CD14-positive monocyte (primary cell): Measurements from ENCODE around the gene FANCC. TPM values are rescaled to one million over a fixed set of nuclear protein-coding genes. Genes with fewer than 3 reads are reported as not detected.

Source experiments
- DNase-seq, 3 donors: peaks; one replicate each; pipeline ENCODE4 v3.0.0-alpha.2; 2011 to 2022
- H2AFZ ChIP-seq: 2 replicates; pipeline ENCODE4 v1.6.0; 2012; ENCODE audit warnings: mild to moderate bottlenecking, low read depth, low read length, inconsistent platforms; ENCODE audit not compliant: insufficient read depth, poor library complexity, severe bottlenecking
- H3K27ac ChIP-seq, 2 donors: 1 replicate in 1 of 2; 2 replicates in 1 of 2; pipeline ENCODE4 v1.5.1; 2012 to 2013; ENCODE audit warnings: low read length in 2 of 2, control low read depth in 1 of 2, inconsistent platforms in 1 of 2, low read depth in 1 of 2, mild to moderate bottlenecking in 1 of 2
- H3K27me3 ChIP-seq, 2 donors: one replicate each; pipeline versions ENCODE4 v1.6.0 to v1.6.1; 2011 to 2013; ENCODE audit warnings: low read length in 2 of 2; ENCODE audit not compliant: control insufficient read depth in 2 of 2, insufficient read depth in 2 of 2
- H3K36me3 ChIP-seq, 2 donors: replicated peaks in 1 of 2; 1 replicate in 1 of 2; 2 replicates in 1 of 2; pipeline versions ENCODE4 v1.5.1 to v1.6.1; 2012 to 2013; ENCODE audit warnings: low read length in 2 of 2, control low read depth in 1 of 2, inconsistent platforms in 1 of 2, mild to moderate bottlenecking in 1 of 2; ENCODE audit not compliant: insufficient read depth in 2 of 2, control insufficient read depth in 1 of 2
- H3K4me1 ChIP-seq, 2 donors: 1 replicate in 1 of 2; 2 replicates in 1 of 2; pipeline versions ENCODE4 v1.5.1 to v1.6.1; 2012 to 2013; ENCODE audit warnings: low read length in 2 of 2, control low read depth in 1 of 2, inconsistent platforms in 1 of 2, mild to moderate bottlenecking in 1 of 2, moderate library complexity in 1 of 2; ENCODE audit not compliant: insufficient read depth in 2 of 2, control insufficient read depth in 1 of 2
- H3K4me2 ChIP-seq: replicated peaks from 2 replicates; pipeline ENCODE3; 2012; ENCODE audit warnings: low read length, moderate library complexity, mild to moderate bottlenecking; ENCODE audit not compliant: poor library complexity, severe bottlenecking; ENCODE audit errors: extremely low read depth
- H3K4me3 ChIP-seq, 3 experiments: fragments of 200-600 bp in 1 of 3; sonication (generic) in 1 of 3; replicated peaks in 1 of 3; 1 replicate in 2 of 3; 2 replicates in 1 of 3; pipeline ENCODE4 v1.5.1; 2011 to 2013; ENCODE audit warnings: low read length in 3 of 3, mild to moderate bottlenecking in 3 of 3, control low read depth in 2 of 3, low read depth in 2 of 3, inconsistent platforms in 1 of 3, moderate library complexity in 1 of 3
- H3K79me2 ChIP-seq: 2 replicates; pipeline ENCODE4 v1.6.0; 2012; ENCODE audit warnings: mild to moderate bottlenecking, control low read depth, inconsistent platforms, low read length, moderate library complexity; ENCODE audit not compliant: insufficient read depth
- H3K9ac ChIP-seq: 2 replicates; pipeline ENCODE4 v1.6.0; 2017; ENCODE audit warnings: low read length, mild to moderate bottlenecking; ENCODE audit not compliant: insufficient read depth, poor library complexity, severe bottlenecking
- H3K9me3 ChIP-seq, 2 donors: replicated peaks in 1 of 2; 1 replicate in 1 of 2; 2 replicates in 1 of 2; pipeline versions ENCODE4 v1.5.1 to v1.6.1; 2012 to 2013; ENCODE audit warnings: low read length in 2 of 2, control low read depth in 1 of 2; ENCODE audit not compliant: control insufficient read depth in 1 of 2, insufficient read depth in 1 of 2
- H4K20me1 ChIP-seq: 2 replicates; pipeline ENCODE4 v1.6.0; 2012; ENCODE audit warnings: mild to moderate bottlenecking, low read length, control low read depth, moderate library complexity; ENCODE audit not compliant: insufficient read depth
- H3K27ac Mint-ChIP-seq, 7 donors: one replicate each; pipeline ENCODE4 v1.8.0; 2020; ENCODE audit warnings: mild to moderate bottlenecking in 7 of 7, mixed read lengths in 7 of 7, moderate library complexity in 6 of 7, inconsistent platforms in 2 of 7
- H3K27me3 Mint-ChIP-seq, 3 donors: one replicate each; pipeline ENCODE4 v1.8.0; 2021 to 2022; ENCODE audit warnings: low read depth in 3 of 3, mild to moderate bottlenecking in 3 of 3, mixed read lengths in 3 of 3, moderate library complexity in 3 of 3, inconsistent platforms in 1 of 3
- H3K36me3 Mint-ChIP-seq, 2 donors: one replicate each; pipeline ENCODE4 v1.8.0; 2020; ENCODE audit warnings: mixed read lengths in 2 of 2, inconsistent platforms in 1 of 2, mild to moderate bottlenecking in 1 of 2
- H3K4me1 Mint-ChIP-seq: one replicate; pipeline ENCODE4 v1.8.0; 2020; ENCODE audit warnings: mild to moderate bottlenecking, mixed read lengths
- H3K4me3 Mint-ChIP-seq, 2 donors: one replicate each; pipeline ENCODE4 v1.8.0; 2020; ENCODE audit warnings: mild to moderate bottlenecking in 2 of 2, mixed read lengths in 2 of 2, moderate library complexity in 1 of 2
- H3K9me3 Mint-ChIP-seq, 7 donors: one replicate each; pipeline ENCODE4 v1.8.0; 2020 to 2022; ENCODE audit warnings: mixed read lengths in 7 of 7, mild to moderate bottlenecking in 6 of 7, moderate library complexity in 6 of 7, inconsistent platforms in 2 of 7
- WGBS: methylation state at CpG from one replicate; pipeline ENCODE4 v1.1.5; 2013; ENCODE audit warnings: missing lambda C conversion rate; ENCODE audit not compliant: insufficient coverage; 5-methylcytosine and 5-hydroxymethylcytosine counted together
- intact Hi-C, 2 donors: fragments of 100-400 bp; cut with micrococcal nuclease; formaldehyde crosslinking; loops; one replicate each; pipeline versions ENCODE4 v1.15.0 to v1.15.1; 2023
- polyA plus RNA-seq, 3 donors: library from polyadenylated mRNA; depleted of rRNA in 1 of 3; unstranded in 2 of 3; stranded (reverse) in 1 of 3; fragments of 300-500 nt in 2 of 3; fragments of >200 nt in 1 of 3; fragmentation: Illumina TruSeq in 2 of 3; gene quantifications; 1 replicate in 2 of 3; 2 replicates in 1 of 3; pipeline ENCODE4 v1.2.3, GENCODE V29; 2012 to 2021
- TF ChIP-seq, protein P1 (sequence below): fragments of 200-600 bp; IDR thresholded peaks from one replicate; pipeline ENCODE4 v1.8.0; 2022; ENCODE audit warnings: antibody characterized with exemption, mild to moderate bottlenecking

Gene FANCC
- polyA plus RNA-seq, 3 donors: 1.2 to 2.2 (median 1.5) TPM

DNA sequence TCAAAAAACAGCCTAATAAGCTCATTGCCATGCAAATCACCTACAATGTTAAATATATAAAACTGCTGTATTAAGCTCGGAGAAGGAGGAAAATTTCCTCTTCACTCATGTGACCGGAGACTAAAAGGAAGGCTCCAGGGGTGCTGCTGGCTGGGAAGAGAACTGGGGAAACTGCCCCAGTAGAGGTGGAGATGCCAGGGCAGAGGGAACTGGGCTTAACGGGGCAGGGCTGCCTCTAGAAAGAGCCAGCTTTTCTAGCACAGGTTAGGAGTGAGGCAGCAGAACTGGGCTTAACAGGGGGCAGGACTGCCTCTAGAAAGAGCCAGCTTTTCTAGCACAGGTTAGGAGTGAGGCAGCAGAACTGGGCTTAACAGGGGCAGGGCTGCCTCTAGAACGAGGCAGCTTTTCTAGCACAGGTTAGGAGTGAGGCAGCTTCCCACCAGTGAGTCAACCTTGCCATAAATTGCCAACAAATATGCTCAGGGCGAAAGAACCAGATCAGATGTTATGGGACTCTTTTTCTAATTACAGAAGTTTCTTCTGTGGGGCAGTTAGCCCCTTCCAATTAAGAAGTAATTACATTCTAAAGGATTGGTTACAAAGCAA is 115.3 kb downstream of the FANCC start:
- H3K27me3 Mint-ChIP-seq: no peaks in the 10 kb centered on the region
- Histone ChIP-seq H3K9ac (no peak overlapping the region), H3K79me2 (no peaks in the 10 kb centered on the region), H3K4me3 (no peak overlapping the region), H3K36me3 (no peaks in the 10 kb centered on the region), H4K20me1 (no peaks in the 10 kb centered on the region), H3K9me3 (no peaks in the 10 kb centered on the region), H3K4me2 (no peak overlapping the region), H3K27ac (no peak overlapping the region), H2AFZ (no peak overlapping the region), H3K4me1 (no peaks in the 10 kb centered on the region), H3K27me3 (no peaks in the 10 kb centered on the region)
- intact Hi-C loops: no loop called here
- H3K4me1 Mint-ChIP-seq: no peaks in the 10 kb centered on the region
- no peak overlapping the region for H3K27ac Mint-ChIP-seq
- no CpG with 5 or more reads among the region's 5 CpGs for WGBS
- TF ChIP-seq, protein P1, sequence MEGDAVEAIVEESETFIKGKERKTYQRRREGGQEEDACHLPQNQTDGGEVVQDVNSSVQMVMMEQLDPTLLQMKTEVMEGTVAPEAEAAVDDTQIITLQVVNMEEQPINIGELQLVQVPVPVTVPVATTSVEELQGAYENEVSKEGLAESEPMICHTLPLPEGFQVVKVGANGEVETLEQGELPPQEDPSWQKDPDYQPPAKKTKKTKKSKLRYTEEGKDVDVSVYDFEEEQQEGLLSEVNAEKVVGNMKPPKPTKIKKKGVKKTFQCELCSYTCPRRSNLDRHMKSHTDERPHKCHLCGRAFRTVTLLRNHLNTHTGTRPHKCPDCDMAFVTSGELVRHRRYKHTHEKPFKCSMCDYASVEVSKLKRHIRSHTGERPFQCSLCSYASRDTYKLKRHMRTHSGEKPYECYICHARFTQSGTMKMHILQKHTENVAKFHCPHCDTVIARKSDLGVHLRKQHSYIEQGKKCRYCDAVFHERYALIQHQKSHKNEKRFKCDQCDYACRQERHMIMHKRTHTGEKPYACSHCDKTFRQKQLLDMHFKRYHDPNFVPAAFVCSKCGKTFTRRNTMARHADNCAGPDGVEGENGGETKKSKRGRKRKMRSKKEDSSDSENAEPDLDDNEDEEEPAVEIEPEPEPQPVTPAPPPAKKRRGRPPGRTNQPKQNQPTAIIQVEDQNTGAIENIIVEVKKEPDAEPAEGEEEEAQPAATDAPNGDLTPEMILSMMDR: no peak
- DNase-seq: no peak
- H3K36me3 Mint-ChIP-seq: no peaks in the 10 kb centered on the region
- H3K4me3 Mint-ChIP-seq: no peak overlapping the region
- H3K9me3 Mint-ChIP-seq: peaks cover 0 to 2% (median 0%) of the 10 kb centered on the region in 7 donors

DNA sequence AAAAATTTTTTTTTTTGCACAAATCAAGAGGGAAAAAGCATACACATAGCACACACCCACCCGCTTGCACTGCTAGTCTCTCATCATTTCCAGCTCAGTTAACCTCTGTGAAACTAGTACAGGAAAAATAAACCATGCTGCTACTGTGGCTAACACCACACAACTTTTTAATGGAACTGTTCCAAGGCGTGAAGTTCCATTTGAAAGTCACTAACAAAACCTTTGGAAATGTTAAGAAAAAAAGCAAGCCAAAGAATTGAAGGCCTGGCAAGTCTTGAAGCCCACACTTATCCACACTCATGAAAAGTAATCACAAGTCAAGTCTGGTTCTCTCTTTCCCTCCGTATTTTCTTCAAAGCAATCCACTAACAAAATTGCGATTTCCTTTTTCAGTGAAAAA is 116.3 kb downstream of the FANCC start:
- Histone ChIP-seq H3K27me3 (no peaks in the 10 kb centered on the region), H3K36me3 (no peaks in the 10 kb centered on the region), H2AFZ (no peak overlapping the region), H3K27ac (no peak overlapping the region), H3K79me2 (no peaks in the 10 kb centered on the region), H4K20me1 (no peaks in the 10 kb centered on the region), H3K4me2 (no peak overlapping the region), H3K4me3 (no peak overlapping the region), H3K9ac (no peak overlapping the region), H3K9me3 (no peaks in the 10 kb centered on the region), H3K4me1 (no peaks in the 10 kb centered on the region)
- no peaks in the 10 kb centered on the region for H3K36me3 Mint-ChIP-seq
- 100% methylated on average over 1 of the region's 4 CpGs for WGBS
- no peaks in the 10 kb centered on the region for H3K4me1 Mint-ChIP-seq
- no peaks in the 10 kb centered on the region for H3K27me3 Mint-ChIP-seq
- TF ChIP-seq, protein P1: no peak
- intact Hi-C loops: no loop called here
- H3K4me3 Mint-ChIP-seq: no peak overlapping the region
- H3K9me3 Mint-ChIP-seq: peaks cover 0 to 2% (median 0%) of the 10 kb centered on the region in 7 donors
- no peak for DNase-seq
- no peak overlapping the region for H3K27ac Mint-ChIP-seq
